CD14-positive monocyte (primary cell): ENCODE measurements around the gene ZNF568. TPM values are rescaled to one million over a fixed set of nuclear protein-coding genes. Genes with fewer than 3 reads are reported as not detected.

Source experiments
- DNase-seq, 3 donors: peaks; one replicate each; pipeline ENCODE4 v3.0.0-alpha.2; 2011 to 2022
- H2AFZ ChIP-seq: 2 replicates; pipeline ENCODE4 v1.6.0; 2012; ENCODE audit warnings: mild to moderate bottlenecking, low read depth, low read length, inconsistent platforms; ENCODE audit not compliant: insufficient read depth, poor library complexity, severe bottlenecking
- H3K27ac ChIP-seq, 2 donors: 1 replicate in 1 of 2; 2 replicates in 1 of 2; pipeline ENCODE4 v1.5.1; 2012 to 2013; ENCODE audit warnings: low read length in 2 of 2, control low read depth in 1 of 2, inconsistent platforms in 1 of 2, low read depth in 1 of 2, mild to moderate bottlenecking in 1 of 2
- H3K27me3 ChIP-seq, 2 donors: one replicate each; pipeline versions ENCODE4 v1.6.0 to v1.6.1; 2011 to 2013; ENCODE audit warnings: low read length in 2 of 2; ENCODE audit not compliant: control insufficient read depth in 2 of 2, insufficient read depth in 2 of 2
- H3K36me3 ChIP-seq, 2 donors: replicated peaks in 1 of 2; 1 replicate in 1 of 2; 2 replicates in 1 of 2; pipeline versions ENCODE4 v1.5.1 to v1.6.1; 2012 to 2013; ENCODE audit warnings: low read length in 2 of 2, control low read depth in 1 of 2, inconsistent platforms in 1 of 2, mild to moderate bottlenecking in 1 of 2; ENCODE audit not compliant: insufficient read depth in 2 of 2, control insufficient read depth in 1 of 2
- H3K4me1 ChIP-seq, 2 donors: 1 replicate in 1 of 2; 2 replicates in 1 of 2; pipeline versions ENCODE4 v1.5.1 to v1.6.1; 2012 to 2013; ENCODE audit warnings: low read length in 2 of 2, control low read depth in 1 of 2, inconsistent platforms in 1 of 2, mild to moderate bottlenecking in 1 of 2, moderate library complexity in 1 of 2; ENCODE audit not compliant: insufficient read depth in 2 of 2, control insufficient read depth in 1 of 2
- H3K4me2 ChIP-seq: replicated peaks from 2 replicates; pipeline ENCODE3; 2012; ENCODE audit warnings: low read length, moderate library complexity, mild to moderate bottlenecking; ENCODE audit not compliant: poor library complexity, severe bottlenecking; ENCODE audit errors: extremely low read depth
- H3K4me3 ChIP-seq, 3 experiments: fragments of 200-600 bp in 1 of 3; sonication (generic) in 1 of 3; replicated peaks in 1 of 3; 1 replicate in 2 of 3; 2 replicates in 1 of 3; pipeline ENCODE4 v1.5.1; 2011 to 2013; ENCODE audit warnings: low read length in 3 of 3, mild to moderate bottlenecking in 3 of 3, control low read depth in 2 of 3, low read depth in 2 of 3, inconsistent platforms in 1 of 3, moderate library complexity in 1 of 3
- H3K79me2 ChIP-seq: 2 replicates; pipeline ENCODE4 v1.6.0; 2012; ENCODE audit warnings: mild to moderate bottlenecking, control low read depth, inconsistent platforms, low read length, moderate library complexity; ENCODE audit not compliant: insufficient read depth
- H3K9ac ChIP-seq: 2 replicates; pipeline ENCODE4 v1.6.0; 2017; ENCODE audit warnings: low read length, mild to moderate bottlenecking; ENCODE audit not compliant: insufficient read depth, poor library complexity, severe bottlenecking
- H3K9me3 ChIP-seq, 2 donors: replicated peaks in 1 of 2; 1 replicate in 1 of 2; 2 replicates in 1 of 2; pipeline versions ENCODE4 v1.5.1 to v1.6.1; 2012 to 2013; ENCODE audit warnings: low read length in 2 of 2, control low read depth in 1 of 2; ENCODE audit not compliant: control insufficient read depth in 1 of 2, insufficient read depth in 1 of 2
- H4K20me1 ChIP-seq: 2 replicates; pipeline ENCODE4 v1.6.0; 2012; ENCODE audit warnings: mild to moderate bottlenecking, low read length, control low read depth, moderate library complexity; ENCODE audit not compliant: insufficient read depth
- H3K27ac Mint-ChIP-seq, 7 donors: one replicate each; pipeline ENCODE4 v1.8.0; 2020; ENCODE audit warnings: mild to moderate bottlenecking in 7 of 7, mixed read lengths in 7 of 7, moderate library complexity in 6 of 7, inconsistent platforms in 2 of 7
- H3K27me3 Mint-ChIP-seq, 3 donors: one replicate each; pipeline ENCODE4 v1.8.0; 2021 to 2022; ENCODE audit warnings: low read depth in 3 of 3, mild to moderate bottlenecking in 3 of 3, mixed read lengths in 3 of 3, moderate library complexity in 3 of 3, inconsistent platforms in 1 of 3
- H3K36me3 Mint-ChIP-seq, 2 donors: one replicate each; pipeline ENCODE4 v1.8.0; 2020; ENCODE audit warnings: mixed read lengths in 2 of 2, inconsistent platforms in 1 of 2, mild to moderate bottlenecking in 1 of 2
- H3K4me1 Mint-ChIP-seq: one replicate; pipeline ENCODE4 v1.8.0; 2020; ENCODE audit warnings: mild to moderate bottlenecking, mixed read lengths
- H3K4me3 Mint-ChIP-seq, 2 donors: one replicate each; pipeline ENCODE4 v1.8.0; 2020; ENCODE audit warnings: mild to moderate bottlenecking in 2 of 2, mixed read lengths in 2 of 2, moderate library complexity in 1 of 2
- H3K9me3 Mint-ChIP-seq, 7 donors: one replicate each; pipeline ENCODE4 v1.8.0; 2020 to 2022; ENCODE audit warnings: mixed read lengths in 7 of 7, mild to moderate bottlenecking in 6 of 7, moderate library complexity in 6 of 7, inconsistent platforms in 2 of 7
- CTCF ChIP-seq: fragments of 200-600 bp; IDR thresholded peaks from one replicate; pipeline ENCODE4 v1.8.0; 2022; ENCODE audit warnings: antibody characterized with exemption, mild to moderate bottlenecking
- WGBS: methylation state at CpG from one replicate; pipeline ENCODE4 v1.1.5; 2013; ENCODE audit warnings: missing lambda C conversion rate; ENCODE audit not compliant: insufficient coverage; 5-methylcytosine and 5-hydroxymethylcytosine counted together
- intact Hi-C, 2 donors: fragments of 100-400 bp; cut with micrococcal nuclease; formaldehyde crosslinking; loops; one replicate each; pipeline versions ENCODE4 v1.15.0 to v1.15.1; 2023
- polyA plus RNA-seq, 3 donors: library from polyadenylated mRNA; depleted of rRNA in 1 of 3; unstranded in 2 of 3; stranded (reverse) in 1 of 3; fragments of 300-500 nt in 2 of 3; fragments of >200 nt in 1 of 3; fragmentation: Illumina TruSeq in 2 of 3; gene quantifications; 1 replicate in 2 of 3; 2 replicates in 1 of 3; pipeline ENCODE4 v1.2.3, GENCODE V29; 2012 to 2021

Gene ZNF568
- polyA plus RNA-seq, 3 donors, result 0.38 to 0.96 (median 0.79) TPM

- H3K36me3 ChIP-seq, result no peaks in the 10 kb centered on the region
- peaks cover 54 to 60% of the 10 kb centered on the region in 2 donors for H3K9me3 ChIP-seq
- intact Hi-C loops, result no loop called here
- H3K9ac ChIP-seq, result peak overlapping the region; percentile 49
- H4K20me1 ChIP-seq, result no peaks in the 10 kb centered on the region
- H3K9me3 Mint-ChIP-seq, result peaks cover 20 to 75% (median 61%) of the 10 kb centered on the region in 7 donors
- H3K27ac Mint-ChIP-seq, result peak overlapping the region in 6 of 7 donors; percentile 23 to 90 (median 82)
- peak; percentile 30 to 57 (median 34) for DNase-seq
- WGBS, result under 1% methylated on average over 50 of the region's 56 CpGs
- H3K4me2 ChIP-seq, result peak overlapping the region; percentile 87
- no peaks in the 10 kb centered on the region for H3K79me2 ChIP-seq
- H3K27ac ChIP-seq, result peak overlapping the region in 1 of 2 donors; percentile 61
- H3K36me3 Mint-ChIP-seq, result peaks cover 0 to under 1% of the 10 kb centered on the region in 2 donors
- peaks cover 11% of the 10 kb centered on the region for H3K4me1 Mint-ChIP-seq
- peak; percentile 89 for TF ChIP-seq CTCF
- peaks cover 11 to 16% of the 10 kb centered on the region in 2 donors for H3K4me1 ChIP-seq
- H2AFZ ChIP-seq, result peak overlapping the region; percentile 95
- peak overlapping the region; percentile 92 to 93 for H3K4me3 Mint-ChIP-seq
- peaks cover 0 to 3% (median 1%) of the 10 kb centered on the region in 3 donors for H3K27me3 Mint-ChIP-seq
- H3K4me3 ChIP-seq, result peak overlapping the region; percentile 32 to 87 (median 38)
- no peaks in the 10 kb centered on the region for H3K27me3 ChIP-seq
These were observed 57.1 kb downstream of the ZNF568 start for GRCh38 chr19:36973021-36973843.

GRCh38 chr19:36973844-36974195 is 57.7 kb downstream of the ZNF568 start:
- peak overlapping the region in 1 of 7 donors; percentile 23 for H3K27ac Mint-ChIP-seq
- peaks cover 24 to 76% (median 64%) of the 10 kb centered on the region in 7 donors for H3K9me3 Mint-ChIP-seq
- Histone ChIP-seq H3K4me3 (peak overlapping the region in 1 of 3 experiments; percentile 87), H3K79me2 (no peaks in the 10 kb centered on the region), H3K27ac (no peak overlapping the region), H3K4me2 (peak overlapping the region; percentile 87), H3K36me3 (no peaks in the 10 kb centered on the region), H3K9me3 (peaks cover 55 to 57% of the 10 kb centered on the region in 2 donors), H2AFZ (peak overlapping the region; percentile 95), H3K4me1 (peaks cover 11 to 16% of the 10 kb centered on the region in 2 donors), H3K9ac (peak overlapping the region; percentile 49), H3K27me3 (no peaks in the 10 kb centered on the region), H4K20me1 (no peaks in the 10 kb centered on the region)
- H3K4me3 Mint-ChIP-seq, result peak overlapping the region; percentile 92 to 93
- 100% methylated on average over 2 of the region's 6 CpGs for WGBS
- DNase-seq, result no peak
- H3K4me1 Mint-ChIP-seq, result peaks cover 11% of the 10 kb centered on the region
- no peak for TF ChIP-seq CTCF
- intact Hi-C loops, result no loop called here
- peaks cover 0 to 3% (median 1%) of the 10 kb centered on the region in 3 donors for H3K27me3 Mint-ChIP-seq
- H3K36me3 Mint-ChIP-seq, result peaks cover 0 to 2% of the 10 kb centered on the region in 2 donors
